HG02840 (cell line): ENCODE data around the gene ARL15.

ENCODE experiments used
- ATAC-seq: cut with Tn5 transposase; IDR thresholded peaks from one replicate; pipeline ENCODE4 v1.9.1; 2021; ENCODE audit warnings: mild to moderate bottlenecking, moderate library complexity, moderate number of reproducible peaks; ENCODE audit not compliant: unreplicated experiment, low FRiP score

The ARL15 gene

DNA sequence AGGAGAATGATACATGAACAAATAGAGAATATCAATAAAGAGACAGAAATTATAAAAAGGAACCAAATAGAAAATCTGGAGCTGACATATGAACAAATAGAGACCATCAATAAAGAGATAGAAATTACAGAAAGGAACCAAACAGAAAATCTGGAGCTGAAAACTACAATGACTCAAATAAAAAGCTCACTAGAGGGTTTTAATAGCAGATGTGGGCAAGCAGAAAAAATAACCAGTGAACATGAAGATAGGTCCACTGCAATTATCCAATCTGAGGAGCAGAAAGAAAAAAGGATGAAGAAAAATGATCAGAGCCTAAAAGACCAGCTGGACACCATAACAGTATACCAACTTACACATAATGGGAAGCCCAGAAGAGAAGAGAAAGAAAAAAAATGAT lies 353.7 kb downstream of the ARL15 start:
- no peak for ATAC-seq

DNA sequence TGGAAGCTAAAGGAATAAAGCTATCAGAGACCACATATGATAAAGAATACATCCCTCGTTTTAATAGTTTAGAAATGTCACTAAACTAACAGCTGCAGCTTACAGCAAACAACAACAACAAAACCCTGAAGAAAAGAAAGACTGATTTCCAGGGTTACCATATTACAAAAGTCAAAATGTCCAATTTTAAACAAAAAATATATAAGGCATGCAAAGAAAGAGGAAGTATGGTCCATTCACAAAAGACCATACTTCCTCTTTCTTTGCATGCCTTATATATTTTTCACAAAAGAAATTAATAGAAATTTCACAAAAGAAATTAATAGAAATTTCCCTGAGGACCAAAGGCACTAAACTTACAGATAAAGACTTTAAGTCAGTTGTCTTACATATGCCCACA lies 354.2 kb downstream of the ARL15 start:
- no peak for ATAC-seq

DNA sequence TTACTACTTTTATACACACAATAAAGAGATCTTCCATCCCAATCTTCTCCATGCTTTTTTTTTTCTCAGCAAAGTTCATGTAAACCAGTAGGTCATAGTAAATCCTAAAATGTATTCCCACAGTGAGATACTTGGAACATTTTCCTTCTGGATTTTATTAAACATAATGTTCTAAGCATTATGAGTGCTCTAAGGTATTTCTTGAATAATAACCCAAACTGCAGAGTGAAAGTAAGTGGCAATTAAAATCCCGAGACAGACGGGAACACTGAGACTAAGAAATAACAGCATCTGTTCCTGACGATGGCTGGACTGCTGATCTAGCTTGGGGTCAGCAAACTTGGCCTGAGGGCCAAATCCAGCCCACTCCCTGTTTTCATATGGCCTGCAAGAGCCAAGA lies 359.8 kb downstream of the ARL15 start:
- ATAC-seq: no peak

DNA sequence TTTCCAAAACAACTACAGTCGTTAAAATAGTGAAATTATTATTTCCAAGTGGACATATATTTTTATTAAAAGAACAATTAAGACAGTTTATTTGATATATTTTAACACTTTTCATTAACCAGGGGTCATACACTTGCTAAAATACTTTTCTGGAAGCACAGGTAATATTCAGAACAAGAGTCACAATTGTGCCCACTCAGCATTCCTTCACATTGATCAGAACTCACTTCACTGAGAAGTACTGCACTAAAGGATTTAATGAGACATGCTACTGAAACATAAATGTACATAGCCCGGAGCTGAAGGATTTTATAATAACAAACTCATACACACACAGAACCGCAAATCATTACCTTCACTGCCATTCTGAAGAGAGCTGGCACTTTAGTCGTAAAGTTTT lies 361.8 kb downstream of the ARL15 start:
- no peak for ATAC-seq

DNA sequence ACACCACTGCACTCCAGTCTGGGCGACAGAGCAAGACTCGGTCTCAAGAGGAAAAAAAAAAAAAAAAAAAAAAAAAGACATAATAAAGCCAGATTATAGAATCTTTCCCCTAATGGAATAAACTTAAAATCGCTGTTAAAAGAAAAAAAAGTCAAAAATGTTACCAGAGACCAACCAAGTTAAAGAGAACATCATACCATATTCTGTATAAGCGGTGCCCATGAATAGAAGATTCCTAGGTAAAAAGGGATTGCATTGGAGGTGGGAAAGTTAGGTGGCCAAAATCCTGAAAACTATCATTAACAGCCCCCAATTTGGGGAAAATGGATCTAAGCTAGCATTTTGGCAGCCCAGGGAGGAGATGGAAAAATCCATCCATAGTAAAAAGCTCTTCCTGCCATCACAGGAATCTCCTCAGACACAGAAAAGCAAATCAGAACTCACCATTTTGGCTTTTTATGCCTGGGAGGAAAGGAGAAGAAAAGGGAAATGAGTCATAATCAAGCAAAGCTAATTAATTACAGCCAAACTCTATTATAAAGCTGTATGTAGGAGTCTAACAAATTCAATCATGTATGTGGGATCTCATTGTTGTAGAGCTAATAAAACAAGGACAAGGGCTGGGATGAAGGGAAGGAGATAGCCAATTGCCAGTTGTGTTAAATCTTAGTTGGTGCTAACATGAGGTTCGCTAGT lies 363.8 kb downstream of the ARL15 start:
- no peak for ATAC-seq

DNA sequence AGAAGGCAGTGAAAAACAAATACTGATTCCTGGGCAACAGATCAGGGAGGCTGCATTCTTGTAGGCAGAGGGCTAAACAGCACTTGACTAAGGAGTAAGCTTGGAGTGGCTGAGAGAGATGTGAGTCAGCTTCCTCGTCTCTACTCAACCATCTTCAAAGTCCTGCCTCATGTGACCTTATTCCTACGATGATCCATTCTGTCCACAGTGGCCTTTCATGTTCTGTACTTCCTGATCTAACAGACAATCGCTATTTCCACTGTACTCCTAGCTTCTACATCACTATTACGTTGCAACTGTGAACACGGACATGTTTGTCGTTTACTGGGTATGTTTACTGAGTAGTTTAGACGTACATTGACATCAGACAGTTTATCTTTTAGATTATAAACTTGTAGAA lies 365.4 kb downstream of the ARL15 start:
- ATAC-seq: no peak

DNA sequence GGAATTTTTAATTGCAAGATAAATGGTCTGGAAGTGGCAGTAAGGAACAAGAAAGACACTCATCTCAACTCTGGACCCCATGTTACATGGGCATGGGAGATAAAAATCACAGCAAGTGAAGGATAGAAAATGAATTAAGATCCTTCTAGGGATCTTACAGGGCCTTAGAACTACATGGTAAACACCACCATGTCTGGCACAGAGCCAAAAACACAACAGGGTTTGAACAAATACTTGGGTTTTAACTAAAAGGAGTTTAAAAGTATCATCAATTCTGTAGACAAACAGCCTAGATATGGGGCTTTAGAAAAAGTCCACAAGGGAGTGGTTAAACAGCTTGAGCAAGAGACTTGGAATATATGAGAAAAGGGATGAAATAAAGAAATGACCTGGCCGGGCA lies 366.4 kb downstream of the ARL15 start:
- ATAC-seq: no peak

DNA sequence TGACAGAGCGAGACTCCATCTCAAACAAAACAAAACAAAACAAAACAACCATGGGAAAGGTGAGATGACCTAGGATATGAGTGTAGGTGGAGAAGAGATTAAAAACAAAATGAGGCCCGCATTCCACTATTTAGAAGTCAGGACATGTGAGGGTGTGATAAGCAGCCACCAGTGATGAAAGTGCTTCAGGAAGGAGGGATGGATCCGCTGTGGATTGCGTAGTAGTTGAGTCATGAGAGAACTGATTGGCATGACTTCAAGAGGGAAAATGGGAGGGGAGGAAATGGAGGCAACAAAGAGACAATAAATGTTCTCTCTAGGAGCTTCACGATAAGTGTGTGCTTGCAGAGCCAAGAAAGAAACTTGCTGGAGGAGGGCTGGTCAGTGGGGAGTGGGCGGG lies 367.6 kb downstream of the ARL15 start:
- ATAC-seq: no peak

DNA sequence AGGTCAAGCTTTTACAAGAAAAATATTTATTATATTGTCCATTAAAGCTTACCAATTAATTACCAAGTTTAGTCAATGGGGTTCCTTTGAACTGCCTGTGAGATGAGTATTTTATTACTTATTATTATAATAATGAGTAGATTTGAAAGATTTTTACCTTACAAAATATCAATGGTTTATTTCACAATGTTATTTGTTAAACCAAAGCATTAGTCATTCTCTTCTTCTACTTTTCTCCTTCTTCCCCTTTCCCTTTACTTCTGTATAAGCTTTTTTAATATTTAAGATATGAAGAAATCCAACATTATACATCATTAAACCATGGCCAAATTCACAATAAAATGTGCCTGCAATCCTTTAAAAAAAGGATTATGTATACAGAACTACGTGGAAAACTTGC lies 369.5 kb downstream of the ARL15 start:
- no peak for ATAC-seq

DNA sequence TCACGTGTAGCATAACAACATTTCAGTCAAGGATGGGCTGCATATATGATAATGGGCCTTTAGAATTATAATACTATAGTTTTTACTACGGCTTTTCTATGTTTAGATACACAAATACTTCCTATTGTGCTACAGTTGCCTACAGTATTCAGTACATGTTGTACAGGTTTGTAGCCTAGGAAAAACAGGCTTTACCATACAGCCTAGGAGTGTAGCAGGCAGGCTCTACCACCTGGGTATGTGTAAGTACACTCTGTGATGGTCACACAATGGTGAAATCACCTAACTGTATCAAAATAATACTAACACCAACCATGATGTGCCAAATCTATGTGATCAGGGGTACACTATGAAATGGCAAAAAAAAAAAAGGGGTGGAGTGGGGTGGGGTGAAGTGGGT lies 372.9 kb downstream of the ARL15 start:
- no peak for ATAC-seq

DNA sequence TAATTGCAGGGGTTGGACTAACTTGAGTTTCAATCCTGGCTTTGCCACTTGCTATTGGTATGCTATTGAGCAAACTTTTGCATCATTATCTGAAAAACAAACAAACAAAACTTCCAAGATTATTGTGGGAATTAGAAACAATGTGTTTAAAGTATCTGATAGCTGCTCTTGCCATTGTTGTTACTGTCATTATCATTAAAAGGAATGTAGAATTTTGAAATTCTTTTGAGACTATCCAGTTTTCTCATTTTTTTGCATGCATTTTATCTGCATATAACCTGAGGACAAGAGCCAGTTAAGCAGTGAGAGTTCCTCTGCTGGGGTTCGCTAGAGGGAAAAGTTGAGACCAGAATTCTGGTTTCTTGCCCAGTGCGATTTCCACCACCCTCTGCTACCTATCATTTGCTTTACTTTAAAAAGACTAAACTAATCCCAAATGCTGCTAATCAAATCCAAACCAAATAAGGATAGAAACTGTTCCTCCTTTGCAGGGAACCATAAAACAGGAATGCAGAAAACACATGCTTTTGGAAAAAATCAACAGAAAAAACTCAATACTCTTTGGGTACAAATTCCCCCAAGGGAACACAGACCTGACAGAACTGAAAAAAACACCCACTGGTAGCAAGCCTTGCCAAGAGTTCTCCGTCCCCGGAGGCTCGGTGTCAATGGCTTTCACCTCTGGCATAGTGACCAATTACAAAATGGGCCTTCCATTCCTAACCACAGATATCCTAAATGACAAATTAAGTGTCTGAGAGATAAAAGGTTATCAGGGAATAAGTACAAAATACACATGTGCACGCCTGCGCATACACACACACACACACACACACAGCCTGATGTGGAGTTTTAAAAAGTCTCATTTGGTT lies 373.7 kb downstream of the ARL15 start:
- ATAC-seq: no peak

DNA sequence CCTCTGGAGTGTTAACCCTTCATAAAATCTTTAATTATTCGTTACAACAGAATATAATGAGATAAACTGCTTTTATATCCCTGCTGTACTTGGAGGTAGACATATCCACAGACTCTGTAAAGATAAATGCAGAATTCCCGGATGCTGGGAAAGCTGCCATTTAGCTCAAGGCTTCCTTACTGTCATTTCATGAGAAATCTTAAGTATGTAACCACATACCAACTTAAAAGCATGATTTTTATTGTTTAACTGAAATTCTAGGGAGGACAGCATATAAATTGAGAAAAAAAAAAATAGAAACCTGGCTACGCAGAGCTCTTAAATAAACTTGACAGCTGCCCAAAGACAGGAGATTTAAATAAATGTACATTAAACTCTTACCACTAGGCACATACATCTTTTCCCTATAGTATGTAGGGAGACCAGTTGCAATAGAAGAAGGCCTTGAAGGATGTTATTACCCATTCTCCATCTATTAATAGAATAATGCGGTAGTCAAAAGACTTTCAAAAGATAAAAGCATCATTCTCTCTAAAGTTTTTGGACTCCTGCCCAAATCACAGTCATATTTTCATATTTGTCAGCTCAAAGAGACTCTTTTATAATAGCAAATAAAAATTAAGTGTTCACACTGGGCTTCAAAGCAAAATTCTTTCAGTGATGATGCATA lies 376.1 kb downstream of the ARL15 start:
- ATAC-seq: no peak

DNA sequence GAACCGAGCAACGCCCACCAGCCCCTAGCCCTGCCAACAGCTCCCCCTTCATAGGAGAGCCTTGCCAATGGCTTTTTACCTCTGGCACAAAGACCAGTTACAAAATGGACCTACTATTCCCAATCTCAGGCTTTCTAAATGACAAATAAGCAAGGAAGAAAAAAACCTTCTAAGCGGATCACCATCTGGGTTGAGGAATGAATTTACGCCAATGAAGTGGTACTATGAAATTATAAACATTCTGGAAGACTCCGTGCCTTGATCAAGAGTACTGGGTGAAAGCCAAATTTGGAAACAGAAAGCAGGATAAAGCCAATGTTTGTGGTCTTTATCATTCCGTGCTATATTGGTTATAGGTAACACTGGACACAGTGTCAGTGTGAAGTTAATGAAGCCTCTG lies 378.0 kb downstream of the ARL15 start:
- ATAC-seq: no peak

DNA sequence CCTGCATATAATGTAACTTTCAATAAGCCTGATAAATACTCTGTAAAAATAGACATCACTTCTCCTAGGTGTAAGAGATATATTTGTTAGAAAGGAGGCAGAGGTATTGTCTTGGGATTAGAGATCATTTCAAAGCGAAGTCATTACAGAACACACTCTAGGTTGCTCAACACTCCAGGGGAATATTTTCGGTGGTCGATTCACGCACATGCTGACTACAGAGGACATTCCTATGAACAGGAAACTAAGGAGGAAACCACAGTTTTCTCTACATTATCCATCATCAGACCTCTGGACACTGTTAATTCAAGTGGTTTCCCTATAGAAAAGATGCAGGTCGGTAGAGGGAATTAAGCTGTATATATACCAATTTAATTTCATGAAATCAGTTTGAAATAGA lies 379.9 kb downstream of the ARL15 start:
- no peak for ATAC-seq

DNA sequence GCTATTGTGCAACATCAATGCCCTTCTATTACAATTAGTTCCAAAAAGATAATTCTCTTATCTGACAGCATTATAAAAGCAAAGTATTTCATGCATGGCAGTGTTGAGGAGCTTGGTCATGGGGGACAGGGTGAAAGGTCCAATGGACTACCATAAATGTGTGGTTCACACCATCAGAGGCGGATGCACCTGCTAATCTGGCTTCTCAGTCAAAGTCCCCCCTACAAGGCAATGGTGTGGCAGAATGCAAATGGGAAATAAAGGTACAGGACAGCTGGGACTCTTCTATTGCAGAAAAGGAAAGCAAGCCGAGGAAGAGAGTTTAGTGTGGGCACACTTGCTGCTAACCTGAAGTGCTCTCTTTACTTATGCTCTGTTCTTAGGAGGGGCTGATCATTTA lies 380.8 kb downstream of the ARL15 start:
- no peak for ATAC-seq

DNA sequence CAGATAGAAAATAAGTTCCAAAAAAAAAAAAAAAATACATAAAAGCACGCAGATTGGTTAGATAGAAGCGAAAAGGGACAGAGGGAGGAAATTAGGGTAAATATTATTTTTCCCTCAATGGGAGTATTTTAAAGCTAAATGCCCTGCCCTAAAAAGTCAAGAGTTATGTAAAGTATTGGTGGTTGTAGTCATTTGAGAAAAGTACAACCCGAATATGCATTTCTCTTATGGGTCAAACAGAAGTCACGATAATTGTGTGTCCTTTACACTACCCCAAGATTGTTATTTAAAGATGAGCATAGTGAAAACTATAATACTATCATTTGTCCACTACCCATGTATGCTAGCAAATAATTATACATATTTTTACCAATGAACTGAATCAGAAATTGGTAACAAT lies 381.2 kb downstream of the ARL15 start:
- ATAC-seq: no peak

DNA sequence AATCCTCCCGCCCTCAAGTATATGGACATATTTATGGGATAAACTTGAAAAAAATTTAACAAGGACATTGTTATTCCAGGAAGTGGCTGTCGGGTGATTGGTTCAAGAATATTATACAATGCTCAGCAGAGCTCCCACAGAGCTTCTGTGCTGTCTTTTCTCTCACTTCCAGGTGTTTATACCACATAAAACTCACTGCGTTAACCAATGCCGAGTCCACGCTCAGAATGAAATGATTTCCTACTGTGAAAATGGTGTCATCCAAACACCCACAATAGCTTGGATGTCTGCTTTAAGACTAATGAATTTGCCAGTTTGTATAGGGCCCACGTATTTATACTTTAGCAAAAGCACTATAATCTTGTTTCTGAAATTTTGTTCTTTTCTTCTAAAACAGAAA lies 381.7 kb downstream of the ARL15 start:
- no peak for ATAC-seq

DNA sequence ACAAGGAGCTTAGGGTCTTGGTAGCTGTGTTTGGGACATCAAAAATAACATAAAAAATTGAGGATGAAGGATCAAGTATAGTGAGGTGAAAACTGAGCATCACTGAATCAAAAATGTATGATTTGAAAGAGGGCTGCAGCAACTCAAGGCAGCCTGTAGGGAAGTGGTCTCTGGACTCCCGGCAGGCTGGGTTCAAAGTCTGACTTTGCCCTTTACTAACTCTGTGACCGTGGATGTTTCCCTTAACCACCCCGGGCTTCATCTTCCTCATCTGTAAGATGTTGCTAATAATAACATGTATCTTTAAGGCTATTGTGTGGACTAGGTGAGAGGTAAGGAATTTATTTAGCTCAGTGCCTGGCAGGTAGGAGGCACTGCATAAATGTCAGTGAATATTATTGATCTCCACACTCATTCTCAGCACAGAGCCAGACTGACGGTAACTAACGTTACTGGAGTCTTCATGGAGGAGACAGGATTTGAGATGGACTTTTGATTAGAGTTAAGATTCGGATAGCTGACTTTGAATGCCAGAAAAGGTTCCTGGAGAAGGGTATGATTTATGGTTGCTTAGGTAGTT lies 382.6 kb downstream of the ARL15 start:
- no peak for ATAC-seq

DNA sequence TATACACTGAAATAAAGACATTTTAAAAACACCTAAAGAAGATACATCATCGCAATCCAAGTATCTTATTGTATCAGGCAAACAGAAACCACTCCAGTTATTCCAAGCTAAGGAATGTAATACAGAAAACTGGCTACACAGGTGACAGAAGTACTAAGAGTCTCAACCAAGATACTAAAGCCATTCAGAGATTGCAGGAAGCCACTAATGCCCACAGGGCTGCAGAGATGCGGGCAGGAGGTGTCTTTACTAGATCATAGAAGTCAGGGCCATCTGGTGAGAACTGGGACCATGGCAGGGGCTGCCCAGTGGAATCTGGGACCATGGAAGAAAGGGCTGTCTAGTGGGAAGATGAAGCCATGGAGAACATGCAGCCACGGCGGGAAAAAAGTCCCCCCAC lies 384.3 kb downstream of the ARL15 start:
- ATAC-seq: no peak

DNA sequence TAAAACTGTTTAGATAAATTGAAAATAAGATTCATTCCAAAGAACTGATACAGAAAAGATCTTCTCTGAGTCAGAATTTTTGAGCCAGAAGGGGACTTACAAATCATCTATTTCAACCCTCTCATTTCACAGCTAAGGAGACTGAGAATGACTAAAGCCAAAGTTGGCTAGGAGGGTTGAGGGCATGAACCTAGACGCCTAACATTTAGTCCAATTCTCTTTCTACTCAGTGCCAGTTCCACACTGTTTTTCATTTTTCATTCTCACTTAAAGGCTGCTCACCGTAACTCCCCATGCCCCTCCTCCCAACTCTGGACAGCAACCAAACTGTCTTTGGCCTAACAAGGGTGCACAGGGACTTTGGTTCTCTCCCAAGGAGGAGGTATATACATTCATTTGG lies 386.0 kb downstream of the ARL15 start:
- ATAC-seq: no peak

DNA sequence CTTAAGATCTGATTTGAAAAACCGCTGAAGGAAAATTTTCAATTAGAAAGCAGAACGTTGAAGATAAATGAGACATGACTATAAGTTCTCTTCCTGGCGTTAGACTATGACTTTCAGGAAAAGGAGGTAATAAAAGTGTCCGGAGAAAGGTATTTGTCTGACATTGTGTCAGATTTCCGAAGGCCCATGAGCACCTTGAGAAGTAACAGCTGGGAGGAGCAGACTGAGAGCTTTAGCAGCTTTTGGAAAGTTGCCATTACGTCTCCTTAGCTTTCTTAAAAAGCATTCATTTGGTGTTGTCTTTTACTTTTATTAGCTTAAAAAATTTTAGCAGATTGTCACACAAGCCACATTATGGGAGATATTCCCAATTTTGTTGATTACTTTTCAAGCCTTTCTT lies 386.4 kb downstream of the ARL15 start:
- no peak for ATAC-seq
